Measurements from ENCODE around the gene MACROD1. TPM values are rescaled to one million over a fixed set of nuclear protein-coding genes. Genes with fewer than 3 reads are reported as not detected.
A peak's percentile ranks its signal among the peaks of the same experiment; 100 is the strongest.

The MACROD1 gene
- total RNA-seq, 4 donors from 2014 or later = 30.6 to 45.0 (median 35.0) TPM

GRCh38 chr11:64000026-64000739, 165.7 kb downstream of the MACROD1 start:
- Histone ChIP-seq H3K36me3 (peaks cover 0 to 40% (median under 1%) of the 10 kb centered on the region in 3 donors), H3K4me3 (peak overlapping the region; percentile 3 to 47 (median 36)), H3K4me1 (peaks cover 0 to 55% (median 16%) of the 10 kb centered on the region in 4 donors), H3K27me3 (no peaks in the 10 kb centered on the region), H3K27ac (peak overlapping the region in 1 of 4 donors; percentile 49), H3K9me3 (no peaks in the 10 kb centered on the region)
- peak; percentile 49 for DNase-seq (ENCODE audit: low spot score in 2 of 2)
- WGBS, 2 donors = 1 to 3% methylated on average over 33 to 51 of the region's 67 CpGs
- no peak for TF ChIP-seq POLR2A (IDR thresholded peaks at IDR 0.05)
- TF ChIP-seq EP300 (IDR thresholded peaks at IDR 0.05) = no peak
- TF ChIP-seq CTCF (IDR thresholded peaks at IDR 0.05) = peak; percentile 77 to 99 (median 90)

- DNase-seq (ENCODE audit: low spot score in 2 of 2) = no peak
- Histone ChIP-seq H3K4me1 (peaks cover 0 to 55% (median 16%) of the 10 kb centered on the region in 4 donors), H3K27ac (peak overlapping the region in 1 of 4 donors; percentile 49), H3K36me3 (peaks cover 0 to 47% (median 5%) of the 10 kb centered on the region in 3 donors), H3K4me3 (peak overlapping the region in 3 of 4 donors; percentile 29 to 47 (median 37)), H3K9me3 (no peaks in the 10 kb centered on the region), H3K27me3 (no peaks in the 10 kb centered on the region)
- TF ChIP-seq CTCF (IDR thresholded peaks at IDR 0.05) = no peak
- TF ChIP-seq EP300 (IDR thresholded peaks at IDR 0.05) = no peak
- no peak for TF ChIP-seq POLR2A (IDR thresholded peaks at IDR 0.05)
- WGBS, 2 donors = 6 to 19% methylated on average over 23 to 30 of the region's 59 CpGs
Measured at GRCh38 chr11:63999349-64000025, 166.4 kb downstream of the MACROD1 start.

GRCh38 chr11:63998558-63999348, 167.2 kb downstream of the MACROD1 start:
- WGBS, 2 donors = 58 to 71% methylated on average over 25 to 46 of the region's 54 CpGs

GRCh38 chr11:63997801-63998337, 168.0 kb downstream of the MACROD1 start:
- TF ChIP-seq CTCF (IDR thresholded peaks at IDR 0.05) (no peak), POLR2A (IDR thresholded peaks at IDR 0.05) (no peak), EP300 (IDR thresholded peaks at IDR 0.05) (no peak)
- no peak overlapping the region for H3K27ac ChIP-seq
- WGBS, 2 donors = 70 to 77% methylated on average over 9 to 11 of the region's 11 CpGs
- peaks cover 0 to 46% (median 16%) of the 10 kb centered on the region in 4 donors for H3K4me1 ChIP-seq
- H3K36me3 ChIP-seq = peaks cover 0 to 64% (median 5%) of the 10 kb centered on the region in 3 donors
- H3K9me3 ChIP-seq = no peaks in the 10 kb centered on the region
- no peak overlapping the region for H3K4me3 ChIP-seq
- no peaks in the 10 kb centered on the region for H3K27me3 ChIP-seq
- DNase-seq (ENCODE audit: low spot score in 2 of 2) = no peak

More at GRCh38 chr11:63998558-63999348, 167.2 kb downstream of the MACROD1 start:
- peaks cover 0 to 49% (median 16%) of the 10 kb centered on the region in 4 donors for H3K4me1 ChIP-seq
- TF ChIP-seq CTCF (IDR thresholded peaks at IDR 0.05) (no peak), POLR2A (IDR thresholded peaks at IDR 0.05) (no peak), EP300 (IDR thresholded peaks at IDR 0.05) (no peak)
- H3K27ac ChIP-seq = no peak overlapping the region
- no peak for DNase-seq (ENCODE audit: low spot score in 2 of 2)
- H3K9me3 ChIP-seq = no peaks in the 10 kb centered on the region
- peaks cover 0 to 55% (median 5%) of the 10 kb centered on the region in 3 donors for H3K36me3 ChIP-seq
- peak overlapping the region in 2 of 4 donors; percentile 37 to 47 for H3K4me3 ChIP-seq
- H3K27me3 ChIP-seq = no peaks in the 10 kb centered on the region
